GM19438 (cell line): Measurements from ENCODE around the gene FAM171A1.

Experiments used
- ATAC-seq: cut with Tn5 transposase; IDR thresholded peaks from one replicate; pipeline ENCODE4 v1.9.1; 2021; ENCODE audit warnings: low read depth; ENCODE audit not compliant: unreplicated experiment

FAM171A1 gene

GRCh38 chr10:15182540-15183207 lies 188.4 kb downstream of the FAM171A1 start:
- no peak for ATAC-seq

- ATAC-seq = no peak
Measured at GRCh38 chr10:15181576-15182156, 189.4 kb downstream of the FAM171A1 start.

GRCh38 chr10:15180736-15181135 lies 190.4 kb downstream of the FAM171A1 start:
- ATAC-seq = no peak

GRCh38 chr10:15176269-15176668 lies 194.8 kb downstream of the FAM171A1 start:
- no peak for ATAC-seq

GRCh38 chr10:15175587-15175986 lies 195.5 kb downstream of the FAM171A1 start:
- no peak for ATAC-seq

- no peak for ATAC-seq
Measured at GRCh38 chr10:15172306-15172840, 198.7 kb downstream of the FAM171A1 start.

- no peak for ATAC-seq
Measured at GRCh38 chr10:15169555-15170401, 201.3 kb downstream of the FAM171A1 start.

- peak; percentile 40 for ATAC-seq
Measured at GRCh38 chr10:15168786-15169554, 202.1 kb downstream of the FAM171A1 start.

- peak; percentile 90 for ATAC-seq
Measured at GRCh38 chr10:15168291-15168785, 202.8 kb downstream of the FAM171A1 start, which contains the start of gene NMT2. Gene NMT2 (minus strand): TSS chr10:15168693. CDS start chr10:15168612, 81 bp downstream.

- ATAC-seq = peak; percentile 40
Measured at GRCh38 chr10:15167411-15168290, 203.4 kb downstream of the FAM171A1 start.

GRCh38 chr10:15166325-15166724 lies 204.8 kb downstream of the FAM171A1 start:
- no peak for ATAC-seq

GRCh38 chr10:15163253-15163828 lies 207.7 kb downstream of the FAM171A1 start:
- ATAC-seq = no peak
